SU-DHL-6 (cell line): ENCODE results near the gene CRIM1.

Experiments used
- CTCF ChIP-seq: fragments of 200-600 bp; sonication (generic); IDR thresholded peaks from one replicate; pipeline ENCODE4 v1.5.1; 2017; ENCODE audit warnings: antibody characterized with exemption, mild to moderate bottlenecking, low read length, moderate library complexity; ENCODE audit not compliant: insufficient read depth, poor library complexity, severe bottlenecking
- EZH2phosphoT487 ChIP-seq: fragments of 200-600 bp; sonication (generic), shearing (Covaris generic); conservative IDR thresholded peaks from 2 replicates; pipeline ENCODE4 v1.6.1; 2018; ENCODE audit warnings: mild to moderate bottlenecking, antibody characterized with exemption, low read length, moderate library complexity, mixed read lengths

- TF ChIP-seq CTCF (no peak), EZH2phosphoT487 (no peak)
These were observed 86.2 kb downstream of the CRIM1 start for GRCh38 chr2:36441816-36442215.
